ENCODE results near the gene MSMB.

DNA sequence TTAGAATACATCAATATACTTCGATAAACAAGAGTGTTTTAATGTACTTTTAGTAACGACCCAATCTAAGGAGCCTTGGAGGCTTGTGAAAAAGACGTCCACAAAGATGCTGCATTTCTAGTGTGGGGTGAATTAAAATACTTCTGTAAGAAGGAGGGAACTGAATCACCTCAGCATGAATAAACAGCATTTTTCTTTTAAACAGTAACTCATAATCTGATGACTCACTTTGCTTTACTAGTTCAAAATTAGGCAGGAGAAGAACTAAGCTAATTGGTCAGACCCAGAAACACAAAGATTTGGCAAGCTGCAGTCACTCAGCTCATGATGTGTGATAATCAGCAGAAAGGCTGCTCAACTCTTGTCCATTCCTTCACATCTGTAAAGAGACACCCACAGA is 39.9 kb downstream of the MSMB start:
- no peak for TF ChIP-seq POLR2A (IDR thresholded peaks at IDR 0.05; ENCODE audit: extremely low read depth, insufficient read length)
- TF ChIP-seq, protein P1, sequence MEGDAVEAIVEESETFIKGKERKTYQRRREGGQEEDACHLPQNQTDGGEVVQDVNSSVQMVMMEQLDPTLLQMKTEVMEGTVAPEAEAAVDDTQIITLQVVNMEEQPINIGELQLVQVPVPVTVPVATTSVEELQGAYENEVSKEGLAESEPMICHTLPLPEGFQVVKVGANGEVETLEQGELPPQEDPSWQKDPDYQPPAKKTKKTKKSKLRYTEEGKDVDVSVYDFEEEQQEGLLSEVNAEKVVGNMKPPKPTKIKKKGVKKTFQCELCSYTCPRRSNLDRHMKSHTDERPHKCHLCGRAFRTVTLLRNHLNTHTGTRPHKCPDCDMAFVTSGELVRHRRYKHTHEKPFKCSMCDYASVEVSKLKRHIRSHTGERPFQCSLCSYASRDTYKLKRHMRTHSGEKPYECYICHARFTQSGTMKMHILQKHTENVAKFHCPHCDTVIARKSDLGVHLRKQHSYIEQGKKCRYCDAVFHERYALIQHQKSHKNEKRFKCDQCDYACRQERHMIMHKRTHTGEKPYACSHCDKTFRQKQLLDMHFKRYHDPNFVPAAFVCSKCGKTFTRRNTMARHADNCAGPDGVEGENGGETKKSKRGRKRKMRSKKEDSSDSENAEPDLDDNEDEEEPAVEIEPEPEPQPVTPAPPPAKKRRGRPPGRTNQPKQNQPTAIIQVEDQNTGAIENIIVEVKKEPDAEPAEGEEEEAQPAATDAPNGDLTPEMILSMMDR (IDR thresholded peaks at IDR 0.05; ENCODE audit: low read depth, low read length) = no peak

Data from NB4 (cell line).